Stimulated activated CD8-positive, alpha-beta memory T cell treated with anti-CD3 and anti-CD28 coated beads, Interleukin-4, amount 100 ng/mL, for 1 hour (primary cell): ENCODE measurements around the gene TSC1.

Experiments
- DNase-seq, 2 donors: peaks; one replicate each; pipeline ENCODE4 v3.0.0-alpha.2; 2020; ENCODE audit warnings: low read depth in 2 of 2, low spot score in 1 of 2

Gene TSC1

DNA sequence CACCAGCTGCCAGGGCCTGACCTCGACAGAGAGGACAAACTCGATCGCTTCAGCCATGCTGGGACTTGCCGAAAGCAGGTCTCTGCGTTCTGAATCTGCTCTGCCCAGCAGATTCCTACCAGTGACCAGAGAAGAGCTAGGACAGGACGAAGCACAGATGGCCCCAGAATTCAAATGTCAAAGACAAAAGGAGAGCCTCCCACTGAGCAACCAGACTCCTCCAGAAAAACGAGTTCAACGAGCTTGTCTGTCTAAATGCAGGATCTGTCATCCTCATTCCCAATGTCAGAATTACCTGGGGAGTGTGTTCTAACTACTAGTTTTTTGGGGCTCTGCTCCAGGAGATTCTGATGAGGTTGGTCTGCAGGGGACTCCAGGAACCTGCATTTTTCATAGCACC lies 79.7 kb downstream of the TSC1 start:
- DNase-seq, result no peak

DNA sequence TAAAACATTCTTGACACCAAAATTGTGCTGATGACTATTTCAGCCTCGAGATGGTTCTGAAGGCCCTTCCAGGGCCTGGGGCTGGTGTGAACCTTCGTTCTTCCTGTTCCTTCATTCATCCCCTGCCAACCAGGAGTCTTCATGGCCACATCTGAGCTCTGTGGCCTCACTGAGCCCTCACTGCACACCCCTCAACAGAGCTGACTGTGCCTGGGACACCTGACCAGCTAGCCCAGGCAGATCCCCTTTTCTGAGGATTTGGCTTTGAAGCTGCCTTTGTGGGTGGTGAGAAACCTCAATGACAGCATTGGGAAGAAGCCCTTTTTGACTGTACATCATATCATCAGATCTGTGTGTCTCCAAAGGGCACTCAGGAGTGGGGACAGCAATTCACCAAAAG lies 80.1 kb downstream of the TSC1 start:
- no peak for DNase-seq

DNA sequence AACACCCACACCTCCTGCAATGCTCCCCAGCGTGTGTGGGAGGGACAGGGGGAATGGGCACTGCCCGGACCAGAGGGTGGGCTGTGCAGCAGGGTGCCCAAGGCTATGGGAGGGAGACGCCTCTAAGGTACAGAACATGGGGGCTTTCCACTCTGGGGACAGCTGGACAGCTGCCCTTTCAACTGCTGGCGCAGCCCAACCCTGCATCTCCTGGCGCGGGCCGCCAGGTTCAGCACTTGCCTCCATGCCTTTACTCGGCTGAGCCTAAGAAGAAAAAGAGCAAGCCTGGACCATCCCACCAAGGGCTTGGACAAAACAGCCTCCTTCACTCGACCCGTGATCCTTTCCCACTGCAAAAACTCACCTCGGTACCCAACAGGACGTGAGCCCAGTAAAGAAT lies 81.3 kb downstream of the TSC1 start:
- no peak for DNase-seq

DNA sequence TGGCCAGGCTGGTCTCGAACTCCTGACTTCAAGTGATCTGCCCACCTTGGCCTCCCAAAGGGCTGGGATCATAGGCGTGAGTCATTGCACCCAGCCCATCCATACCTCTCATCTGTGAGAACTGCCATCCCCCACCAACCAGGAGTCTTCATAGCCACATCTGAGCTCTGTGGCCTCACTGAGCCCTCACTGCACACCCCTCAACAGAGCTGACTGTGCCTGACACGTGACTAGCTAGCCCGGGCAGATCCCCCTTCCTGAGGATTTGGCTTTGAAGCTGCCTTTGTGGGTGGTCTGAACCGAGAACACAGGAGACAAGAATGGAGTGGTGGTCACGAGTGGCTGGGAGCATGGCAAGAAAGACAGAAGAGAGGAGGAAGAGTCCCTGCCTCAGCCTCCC lies 81.9 kb downstream of the TSC1 start:
- no peak for DNase-seq

DNA sequence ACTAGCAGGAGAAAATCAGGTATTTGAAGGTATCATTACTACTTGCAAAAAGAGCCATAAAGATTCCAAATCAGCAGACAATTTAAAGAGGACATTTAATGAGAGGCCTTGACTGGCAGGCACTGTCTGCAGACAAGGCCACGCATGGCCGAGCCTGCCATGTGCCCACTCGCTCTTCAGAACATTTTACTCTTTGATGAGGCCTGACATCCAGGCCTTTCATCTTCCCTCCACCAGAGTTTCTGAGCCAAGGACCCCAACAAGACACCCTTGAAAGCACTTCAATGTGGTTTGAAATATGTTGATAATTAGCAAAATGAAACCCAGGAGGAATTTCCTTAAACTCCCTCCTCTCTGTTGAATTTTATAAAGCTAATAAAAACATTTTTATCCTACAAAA lies 82.8 kb downstream of the TSC1 start:
- DNase-seq, result no peak

DNA sequence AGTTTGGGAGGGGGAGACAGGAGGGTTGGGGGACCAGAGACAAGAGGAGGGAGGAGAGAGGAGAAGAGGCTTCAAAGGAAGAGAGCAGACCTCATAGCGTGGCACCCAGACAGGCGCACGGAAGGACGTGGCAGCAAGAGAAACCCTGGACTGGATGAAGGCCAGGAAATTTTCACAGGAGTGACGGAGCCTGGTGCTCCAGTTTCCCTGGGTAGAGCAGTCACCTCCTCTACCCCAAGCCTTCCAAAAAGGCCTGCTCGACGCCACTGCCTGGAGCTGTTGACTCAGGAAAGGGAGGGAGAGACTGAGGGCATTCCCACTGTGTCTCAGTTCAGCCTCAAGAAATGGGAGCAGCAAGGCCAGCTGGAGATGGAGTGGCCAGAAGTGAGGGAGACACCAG lies 85.7 kb downstream of the TSC1 start:
- no peak for DNase-seq

DNA sequence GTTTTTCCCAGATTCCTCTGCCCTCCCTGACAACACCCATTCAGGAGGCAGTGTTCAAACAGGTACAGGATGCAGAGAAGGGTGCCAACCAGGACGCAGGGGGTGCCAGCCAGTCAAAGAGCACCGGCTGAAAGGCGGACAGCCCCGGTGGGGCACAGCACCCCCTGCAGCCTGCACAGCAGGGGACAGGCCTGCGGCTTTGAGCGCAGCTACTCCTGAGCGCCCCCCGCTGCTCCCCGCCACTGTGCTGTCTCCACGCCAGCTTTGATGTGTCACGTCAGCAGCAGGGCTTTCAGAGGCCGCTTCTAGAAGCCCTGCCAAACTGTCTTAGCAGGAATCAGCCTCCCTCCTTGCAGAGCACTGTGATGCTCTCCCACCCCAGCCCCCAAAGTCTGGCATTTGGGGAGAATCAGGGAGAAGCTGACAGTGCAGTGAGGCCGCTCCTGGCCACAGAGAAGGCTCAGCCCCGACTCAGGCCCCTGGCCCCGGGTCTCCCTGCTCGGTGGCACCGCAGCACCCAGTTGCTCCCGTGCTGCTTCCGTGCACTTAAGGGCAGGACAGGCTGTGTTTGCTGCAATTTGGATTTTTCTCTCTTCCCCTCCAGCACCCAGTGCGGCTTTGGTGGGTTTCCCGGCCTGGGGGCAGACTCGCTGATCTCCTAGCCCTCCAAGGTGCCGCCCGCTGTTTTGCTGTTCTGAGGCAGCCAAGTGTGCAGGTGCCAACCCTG lies 86.6 kb downstream of the TSC1 start:
- DNase-seq, result no peak

DNA sequence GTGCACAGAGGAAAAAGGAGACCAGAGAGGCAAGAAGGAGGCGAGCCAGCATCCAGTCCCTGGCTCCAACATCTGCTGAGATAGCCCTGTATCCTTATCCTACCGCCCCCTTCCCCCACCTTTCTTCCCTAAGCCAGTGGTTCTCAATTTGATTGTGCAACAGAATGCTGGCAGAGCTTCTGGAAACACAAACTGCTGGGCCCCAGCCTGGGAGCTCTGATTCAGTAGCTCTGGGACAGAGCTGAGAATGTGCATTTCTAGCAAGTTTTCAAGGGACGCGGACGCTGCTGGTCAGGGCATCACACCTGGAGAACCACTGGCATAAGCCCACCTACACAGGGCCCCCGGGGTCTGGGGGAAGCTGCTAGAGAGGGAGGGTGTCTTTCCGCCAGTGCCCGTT lies 87.4 kb downstream of the TSC1 start:
- DNase-seq, result no peak

DNA sequence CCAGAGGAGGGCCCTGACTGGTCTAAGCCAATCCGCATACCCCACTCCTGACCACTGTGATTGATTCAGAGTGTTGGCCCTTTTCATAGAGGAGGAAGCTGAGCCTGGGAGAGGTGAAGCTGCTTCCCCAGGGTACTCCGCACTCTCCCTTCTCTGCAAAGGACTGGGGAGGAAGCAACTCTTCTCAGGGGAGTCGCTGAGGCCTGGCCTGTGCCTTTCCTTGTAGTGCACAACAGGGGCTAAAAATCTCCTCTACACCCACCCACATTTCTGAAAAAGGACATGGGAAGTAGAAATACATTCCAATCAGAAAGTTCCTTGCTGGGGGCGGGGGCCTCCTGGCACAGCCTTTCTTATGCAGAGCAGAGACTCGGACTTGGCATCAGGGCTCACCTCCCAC lies 88.5 kb downstream of the TSC1 start:
- no peak for DNase-seq

DNA sequence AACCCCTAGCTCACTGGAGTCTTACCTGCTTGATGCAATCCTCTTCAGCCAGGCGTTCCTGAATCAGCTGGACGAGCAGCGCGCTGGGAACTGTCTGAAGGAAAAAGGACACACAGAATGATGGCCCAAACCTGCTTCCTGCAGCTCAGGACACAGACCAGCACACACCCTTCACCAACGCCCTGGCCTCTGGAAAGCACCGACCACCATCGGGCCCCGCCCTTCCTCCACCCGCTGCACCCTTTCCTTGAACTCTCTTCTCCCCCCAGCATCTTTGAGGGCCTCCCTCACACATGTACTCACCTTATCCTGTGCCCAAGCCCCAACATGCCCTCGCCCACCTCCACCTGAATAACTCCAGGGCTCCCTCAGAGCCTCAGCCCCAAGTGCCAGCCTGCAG lies 89.6 kb downstream of the TSC1 start:
- no peak for DNase-seq

DNA sequence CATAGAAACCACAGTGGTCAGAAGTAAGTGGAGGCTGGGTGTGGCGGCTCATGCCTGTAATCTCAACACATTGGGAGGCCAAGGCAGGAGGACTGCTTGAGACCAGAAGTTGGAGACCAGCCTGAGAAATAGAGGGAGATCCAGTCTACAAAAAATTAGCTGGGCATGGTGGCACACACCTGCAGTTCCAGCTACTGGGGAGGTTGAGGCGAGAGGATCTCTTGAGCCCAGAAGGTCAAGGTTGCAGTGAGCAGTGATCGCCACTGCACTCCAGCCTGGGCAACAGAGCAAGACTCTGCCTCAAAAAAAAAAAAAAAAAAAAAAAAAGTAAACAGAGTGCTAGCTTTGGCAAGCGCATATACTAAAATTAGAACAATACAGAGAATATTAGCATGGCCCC lies 90.9 kb downstream of the TSC1 start:
- DNase-seq, result no peak

DNA sequence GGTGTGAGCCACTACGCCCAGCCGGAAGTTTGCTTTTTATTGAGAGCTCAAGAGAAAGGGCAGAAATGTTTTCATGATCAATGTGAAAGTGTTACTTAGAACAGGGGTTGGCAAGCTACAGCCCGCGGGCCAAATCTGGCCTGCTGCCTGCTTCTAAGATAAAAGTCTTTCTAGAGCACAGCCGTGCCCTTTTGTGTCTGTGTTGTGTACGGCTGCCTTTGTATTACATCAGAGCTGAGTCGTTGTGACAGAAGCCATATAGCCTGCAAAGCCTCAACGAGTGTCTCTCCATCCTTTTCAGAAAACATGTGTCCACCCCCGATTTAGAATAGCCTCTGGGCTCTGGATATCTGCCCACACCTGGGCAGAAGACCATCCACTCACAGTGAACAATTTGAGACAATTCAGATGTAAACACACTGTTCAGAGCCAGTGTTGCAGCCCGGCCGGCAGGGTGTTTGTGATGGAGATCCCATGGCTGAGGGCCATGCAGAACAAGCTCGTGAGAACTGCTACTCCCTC lies 95.2 kb downstream of the TSC1 start:
- DNase-seq, result no peak

DNA sequence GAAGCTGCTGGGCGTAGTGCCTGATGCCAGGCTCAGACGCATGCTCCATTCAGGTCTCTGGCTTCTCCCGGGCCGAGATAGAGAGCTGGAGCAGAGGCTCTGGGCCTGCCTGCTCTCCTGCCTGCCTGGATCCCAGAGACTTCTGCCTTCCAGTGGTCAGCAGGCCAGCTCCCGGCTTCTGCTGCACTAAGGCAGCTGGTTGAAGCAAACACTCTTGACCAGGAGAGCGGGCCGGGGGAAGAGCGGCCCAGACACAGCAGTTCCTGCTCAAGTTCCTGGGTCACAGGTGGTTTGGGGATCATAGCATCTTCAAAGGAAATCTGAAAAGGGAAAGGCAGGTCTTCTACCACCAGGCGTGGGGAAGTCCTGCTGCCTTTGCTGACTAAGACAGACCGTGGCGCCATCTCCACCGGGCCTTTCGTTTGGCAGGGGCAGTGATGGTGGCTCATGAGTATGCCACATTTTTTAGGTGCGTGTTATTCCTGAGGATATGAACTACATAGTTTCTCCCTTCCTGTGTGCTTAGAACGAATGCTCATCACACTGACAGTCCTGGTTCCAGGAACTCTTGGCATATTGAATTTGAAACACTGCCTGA lies 97.4 kb downstream of the TSC1 start:
- no peak for DNase-seq

DNA sequence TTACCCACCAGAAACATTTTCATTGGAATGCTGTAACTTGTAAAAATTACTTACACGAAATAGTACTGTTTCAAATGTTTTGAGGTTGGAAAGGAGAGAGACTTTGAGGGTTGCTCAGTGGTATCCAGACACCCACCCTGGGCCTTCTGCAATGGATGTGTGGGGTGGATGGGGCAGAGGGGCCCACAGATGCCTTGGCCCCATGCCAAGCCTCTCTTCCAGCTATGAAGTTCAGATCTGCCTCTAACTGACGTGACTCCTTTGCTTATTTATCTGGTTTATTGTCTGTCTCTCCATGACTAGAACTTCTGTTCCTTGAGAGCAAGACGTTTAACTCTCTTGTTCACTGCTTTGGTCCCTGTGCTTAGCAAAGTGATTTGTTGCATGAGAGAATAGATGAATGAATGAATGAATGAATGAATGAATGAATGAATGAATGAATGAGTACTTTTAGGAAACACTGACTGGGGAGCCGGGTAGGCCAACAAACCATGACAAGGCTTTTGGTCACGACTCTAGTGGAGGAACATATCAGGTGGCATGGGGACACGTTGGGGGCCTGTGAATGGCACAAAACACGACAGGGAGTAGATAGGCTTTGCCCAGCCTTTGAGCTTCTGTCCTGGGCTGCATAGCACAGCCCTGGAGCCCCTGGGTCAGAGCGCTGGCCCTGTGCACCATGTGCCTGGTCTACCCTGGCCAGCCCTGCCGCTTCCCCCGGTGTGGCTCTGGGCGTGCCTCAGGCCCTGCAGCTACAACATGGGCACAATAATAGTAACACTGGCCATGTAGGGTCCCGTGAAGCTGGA lies 98.1 kb downstream of the TSC1 start:
- DNase-seq, result no peak

DNA sequence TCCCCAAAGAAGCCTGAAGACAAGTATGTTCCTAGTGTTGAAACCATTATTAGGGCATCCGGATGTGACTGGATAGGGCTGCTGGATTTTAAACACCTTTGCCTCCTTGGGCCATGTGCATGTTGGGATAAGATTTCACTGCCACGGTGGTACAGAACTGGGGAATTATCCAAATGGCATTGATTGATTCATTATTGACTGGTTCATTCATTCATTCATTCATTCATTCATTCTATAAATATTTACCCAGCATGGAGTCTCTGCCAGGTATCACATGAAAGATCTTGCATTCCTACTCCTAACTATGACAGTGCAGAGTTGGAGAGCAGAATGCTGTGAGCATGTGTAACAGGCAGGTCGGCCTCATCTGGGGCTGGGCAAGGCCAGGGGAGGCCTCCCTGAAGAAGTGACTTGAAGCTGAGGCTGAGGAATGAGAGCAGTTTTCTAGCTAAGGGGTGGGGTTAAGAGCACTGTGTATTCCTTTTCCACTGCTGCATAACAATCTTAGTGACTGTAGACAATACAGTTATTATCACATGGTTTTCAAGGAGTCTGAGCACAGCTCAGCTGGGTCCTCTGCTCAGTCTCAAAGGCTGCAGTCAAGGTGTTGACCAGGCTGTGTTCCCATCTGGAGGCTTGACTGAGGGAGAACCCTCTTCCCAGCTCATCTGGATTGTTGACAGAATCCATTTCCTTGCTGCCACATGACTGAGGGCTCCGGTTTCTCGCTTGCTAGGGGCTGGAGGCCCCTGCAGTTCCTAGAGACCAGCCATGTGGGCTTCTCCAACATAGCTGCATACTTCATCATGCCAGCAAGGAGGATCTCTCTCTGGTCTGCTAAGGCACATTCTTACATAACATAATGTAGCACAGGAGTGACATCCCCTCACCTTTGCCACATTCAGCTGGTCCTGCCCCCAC lies 102.0 kb downstream of the TSC1 start:
- no peak for DNase-seq
